Measurements from ENCODE around the gene MMD2.

DNA sequence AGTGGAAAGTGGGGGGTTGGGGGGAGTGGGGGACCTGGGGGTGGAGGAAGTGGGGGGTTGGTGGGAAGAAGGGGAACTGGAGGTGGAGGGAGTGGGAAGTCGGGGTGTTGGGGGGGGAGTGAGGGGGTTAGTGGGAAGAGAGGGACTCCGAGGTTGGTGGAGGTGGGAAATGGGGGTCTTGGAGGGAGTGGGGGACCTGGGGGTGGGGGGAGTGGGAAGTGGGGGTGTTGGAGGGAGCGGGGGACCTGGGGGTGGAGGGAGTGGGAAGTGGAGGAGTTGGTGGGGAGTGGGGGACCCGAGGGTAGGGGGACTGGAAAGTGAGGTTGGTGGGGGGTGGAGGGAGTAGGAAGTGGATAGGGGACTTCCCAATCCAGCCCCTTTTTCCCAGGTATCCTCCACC lies 906 bp upstream of the MMD2 start:
- no peak for TF ChIP-seq CEBPB (IDR thresholded peaks at IDR 0.05)
- no peak for TF ChIP-seq EGR1 (IDR thresholded peaks at IDR 0.05)
- TF ChIP-seq EP300 (IDR thresholded peaks at IDR 0.05; ENCODE audit: borderline replicate concordance) = no peak
- no peak for TF ChIP-seq MAX (IDR thresholded peaks at IDR 0.05)
- TF ChIP-seq RAD21 (IDR thresholded peaks at IDR 0.05; ENCODE audit: low read depth) = no peak
- no peak for TF ChIP-seq YY1 (IDR thresholded peaks at IDR 0.05; ENCODE audit: low read depth)
- no peak for TF ChIP-seq TAF1 (IDR thresholded peaks at IDR 0.05; ENCODE audit: low read depth)
- TF ChIP-seq, protein P1, sequence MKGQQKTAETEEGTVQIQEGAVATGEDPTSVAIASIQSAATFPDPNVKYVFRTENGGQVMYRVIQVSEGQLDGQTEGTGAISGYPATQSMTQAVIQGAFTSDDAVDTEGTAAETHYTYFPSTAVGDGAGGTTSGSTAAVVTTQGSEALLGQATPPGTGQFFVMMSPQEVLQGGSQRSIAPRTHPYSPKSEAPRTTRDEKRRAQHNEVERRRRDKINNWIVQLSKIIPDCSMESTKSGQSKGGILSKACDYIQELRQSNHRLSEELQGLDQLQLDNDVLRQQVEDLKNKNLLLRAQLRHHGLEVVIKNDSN (IDR thresholded peaks at IDR 0.05) = no peak
- TF ChIP-seq, protein P2, sequence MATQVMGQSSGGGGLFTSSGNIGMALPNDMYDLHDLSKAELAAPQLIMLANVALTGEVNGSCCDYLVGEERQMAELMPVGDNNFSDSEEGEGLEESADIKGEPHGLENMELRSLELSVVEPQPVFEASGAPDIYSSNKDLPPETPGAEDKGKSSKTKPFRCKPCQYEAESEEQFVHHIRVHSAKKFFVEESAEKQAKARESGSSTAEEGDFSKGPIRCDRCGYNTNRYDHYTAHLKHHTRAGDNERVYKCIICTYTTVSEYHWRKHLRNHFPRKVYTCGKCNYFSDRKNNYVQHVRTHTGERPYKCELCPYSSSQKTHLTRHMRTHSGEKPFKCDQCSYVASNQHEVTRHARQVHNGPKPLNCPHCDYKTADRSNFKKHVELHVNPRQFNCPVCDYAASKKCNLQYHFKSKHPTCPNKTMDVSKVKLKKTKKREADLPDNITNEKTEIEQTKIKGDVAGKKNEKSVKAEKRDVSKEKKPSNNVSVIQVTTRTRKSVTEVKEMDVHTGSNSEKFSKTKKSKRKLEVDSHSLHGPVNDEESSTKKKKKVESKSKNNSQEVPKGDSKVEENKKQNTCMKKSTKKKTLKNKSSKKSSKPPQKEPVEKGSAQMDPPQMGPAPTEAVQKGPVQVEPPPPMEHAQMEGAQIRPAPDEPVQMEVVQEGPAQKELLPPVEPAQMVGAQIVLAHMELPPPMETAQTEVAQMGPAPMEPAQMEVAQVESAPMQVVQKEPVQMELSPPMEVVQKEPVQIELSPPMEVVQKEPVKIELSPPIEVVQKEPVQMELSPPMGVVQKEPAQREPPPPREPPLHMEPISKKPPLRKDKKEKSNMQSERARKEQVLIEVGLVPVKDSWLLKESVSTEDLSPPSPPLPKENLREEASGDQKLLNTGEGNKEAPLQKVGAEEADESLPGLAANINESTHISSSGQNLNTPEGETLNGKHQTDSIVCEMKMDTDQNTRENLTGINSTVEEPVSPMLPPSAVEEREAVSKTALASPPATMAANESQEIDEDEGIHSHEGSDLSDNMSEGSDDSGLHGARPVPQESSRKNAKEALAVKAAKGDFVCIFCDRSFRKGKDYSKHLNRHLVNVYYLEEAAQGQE (IDR thresholded peaks at IDR 0.05; ENCODE audit: low read depth) = no peak
- no peak for TF ChIP-seq TCF12 (IDR thresholded peaks at IDR 0.05; ENCODE audit: low read depth)
- no peak for TF ChIP-seq ZBTB7A (IDR thresholded peaks at IDR 0.05; ENCODE audit: low read depth)
